H1 (cell line): ENCODE measurements around the gene SLC18A3. TPM values are rescaled to one million over a fixed set of nuclear protein-coding genes. Genes with fewer than 3 reads are reported as not detected.

Experiments used
- E2F6 ChIP-seq: IDR thresholded peaks from 2 replicates; pipeline ENCODE4 v1.6.1; 2012; ENCODE audit warnings: inconsistent platforms
- HDAC2 ChIP-seq, 2 experiments: fragments of 300-600 bp in 1 of 2; sonication (generic) in 1 of 2; IDR thresholded peaks; 2 replicates each; pipeline ENCODE4 v1.6.1; 2011 to 2012; ENCODE audit warnings: low read depth in 2 of 2, low read length in 2 of 2, mild to moderate bottlenecking in 2 of 2, moderate library complexity in 2 of 2, borderline replicate concordance in 1 of 2, inconsistent platforms in 1 of 2
- NANOG ChIP-seq: IDR thresholded peaks from 2 replicates; pipeline ENCODE4 v1.6.1; 2011; ENCODE audit warnings: low read length, low read depth, mild to moderate bottlenecking, inconsistent platforms; ENCODE audit not compliant: insufficient read depth, poor library complexity, severe bottlenecking
- SAP30 ChIP-seq: fragments of 300-600 bp; sonication (generic); IDR thresholded peaks from 2 replicates; pipeline ENCODE4 v1.7.1; 2012; ENCODE audit warnings: low read length, moderate library complexity, mild to moderate bottlenecking, inconsistent platforms; ENCODE audit not compliant: insufficient read depth, insufficient replicate concordance
- SIRT6 ChIP-seq: IDR thresholded peaks from one replicate; pipeline ENCODE4 v1.7.1; 2012; ENCODE audit warnings: low read length, inconsistent platforms
- SUZ12 ChIP-seq: fragments of 200-600 bp; sonication (generic); IDR thresholded peaks from 2 replicates; pipeline ENCODE4 v1.6.1; 2012; ENCODE audit warnings: mild to moderate bottlenecking, inconsistent platforms, low read length, moderate library complexity, mixed read lengths
- polyA plus RNA-seq, 7 experiments: library from polyadenylated mRNA; depleted of rRNA in 3 of 7; stranded (reverse) in 5 of 7; unstranded in 2 of 7; fragments of >200 nt in 5 of 7; fragments of 200-250 nt in 2 of 7; gene quantifications; 1 replicate in 5 of 7; 2 replicates in 1 of 7; 4 replicates in 1 of 7; pipeline versions ENCODE4 v1.2.1 to v1.2.3, GENCODE V29; 2011 to 2013; ENCODE audit warnings: missing spikeins in 2 of 7, mixed read lengths in 2 of 7
- total RNA-seq: library from RNA; stranded (reverse); fragmentation: NEBNext Ultra II Directional; extraction: Animal tissue kit (Norgen Biotek cat#: 25700); gene quantifications from 2 replicates; pipeline ENCODE4 v1.2.1, GENCODE V29; 2021
- TF ChIP-seq, protein P1 (sequence below): IDR thresholded peaks from 2 replicates; pipeline ENCODE4 v1.6.1; 2011; ENCODE audit warnings: low read length, improper control_type of control experiment

Gene SLC18A3
- total and polyA plus RNA-seq, 2 of the 8 experiments (the other 6 are each of a cell fraction or from before 2014, with no cell fraction given) = 0.17 TPM; not detected in 1

- TF ChIP-seq E2F6 (no peak), SUZ12 (no peak), SIRT6 (no peak), NANOG (no peak), HDAC2 (IDR thresholded peaks at IDR 0.05; ENCODE audit: borderline replicate concordance in 1 of 2, low read depth in 2 of 2, low read length in 2 of 2) (no peak), SAP30 (no peak)
- TF ChIP-seq, protein P1, sequence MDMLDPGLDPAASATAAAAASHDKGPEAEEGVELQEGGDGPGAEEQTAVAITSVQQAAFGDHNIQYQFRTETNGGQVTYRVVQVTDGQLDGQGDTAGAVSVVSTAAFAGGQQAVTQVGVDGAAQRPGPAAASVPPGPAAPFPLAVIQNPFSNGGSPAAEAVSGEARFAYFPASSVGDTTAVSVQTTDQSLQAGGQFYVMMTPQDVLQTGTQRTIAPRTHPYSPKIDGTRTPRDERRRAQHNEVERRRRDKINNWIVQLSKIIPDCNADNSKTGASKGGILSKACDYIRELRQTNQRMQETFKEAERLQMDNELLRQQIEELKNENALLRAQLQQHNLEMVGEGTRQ = no peak
- TF ChIP-seq, all 59 proteins: peak for 0
Observed at GRCh38 chr10:49579621-49580020, 30.5 kb upstream of the SLC18A3 start (continued).
